Measurements from ENCODE around the gene CBR1. TPM values are rescaled to one million over a fixed set of nuclear protein-coding genes. Genes with fewer than 3 reads are reported as not detected.

CBR1 gene
- total RNA-seq, 1 donor from 2014 or later = 10.0 TPM

DNA sequence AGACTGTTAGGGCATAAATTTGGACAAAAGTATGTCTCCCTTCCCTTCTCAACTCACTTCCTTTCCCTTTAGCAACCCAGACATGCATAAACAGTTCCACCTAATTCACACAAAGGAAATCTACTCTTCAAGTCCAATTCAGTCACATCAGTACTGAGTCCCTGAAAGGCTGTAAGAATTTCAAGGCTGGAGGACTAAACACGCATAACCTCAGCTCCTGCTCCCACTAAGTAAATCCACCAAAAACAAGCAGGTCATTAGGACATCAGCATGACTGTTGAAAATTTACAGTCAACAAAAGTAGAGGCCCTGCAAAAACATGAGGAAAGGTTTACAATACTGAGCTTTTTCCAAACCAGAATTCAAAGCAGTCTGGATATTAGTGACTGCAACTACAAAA is 27.9 kb upstream of the CBR1 start:
- H3K4me3 Mint-ChIP-seq = no peak overlapping the region
- no peak for DNase-seq (ENCODE audit: low spot score in 2 of 2, unreplicated experiment in 2 of 2)
- H3K27me3 Mint-ChIP-seq (ENCODE audit: low read depth) = no peaks in the 10 kb centered on the region
- H3K36me3 Mint-ChIP-seq = peaks cover 44% of the 10 kb centered on the region
- H3K9me3 Mint-ChIP-seq = no peaks in the 10 kb centered on the region
- H3K4me1 Mint-ChIP-seq = no peaks in the 10 kb centered on the region
- H3K27ac Mint-ChIP-seq = no peak overlapping the region
- TF ChIP-seq, protein P1, sequence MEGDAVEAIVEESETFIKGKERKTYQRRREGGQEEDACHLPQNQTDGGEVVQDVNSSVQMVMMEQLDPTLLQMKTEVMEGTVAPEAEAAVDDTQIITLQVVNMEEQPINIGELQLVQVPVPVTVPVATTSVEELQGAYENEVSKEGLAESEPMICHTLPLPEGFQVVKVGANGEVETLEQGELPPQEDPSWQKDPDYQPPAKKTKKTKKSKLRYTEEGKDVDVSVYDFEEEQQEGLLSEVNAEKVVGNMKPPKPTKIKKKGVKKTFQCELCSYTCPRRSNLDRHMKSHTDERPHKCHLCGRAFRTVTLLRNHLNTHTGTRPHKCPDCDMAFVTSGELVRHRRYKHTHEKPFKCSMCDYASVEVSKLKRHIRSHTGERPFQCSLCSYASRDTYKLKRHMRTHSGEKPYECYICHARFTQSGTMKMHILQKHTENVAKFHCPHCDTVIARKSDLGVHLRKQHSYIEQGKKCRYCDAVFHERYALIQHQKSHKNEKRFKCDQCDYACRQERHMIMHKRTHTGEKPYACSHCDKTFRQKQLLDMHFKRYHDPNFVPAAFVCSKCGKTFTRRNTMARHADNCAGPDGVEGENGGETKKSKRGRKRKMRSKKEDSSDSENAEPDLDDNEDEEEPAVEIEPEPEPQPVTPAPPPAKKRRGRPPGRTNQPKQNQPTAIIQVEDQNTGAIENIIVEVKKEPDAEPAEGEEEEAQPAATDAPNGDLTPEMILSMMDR (IDR thresholded peaks at IDR 0.05; ENCODE audit: unreplicated experiment) = no peak

DNA sequence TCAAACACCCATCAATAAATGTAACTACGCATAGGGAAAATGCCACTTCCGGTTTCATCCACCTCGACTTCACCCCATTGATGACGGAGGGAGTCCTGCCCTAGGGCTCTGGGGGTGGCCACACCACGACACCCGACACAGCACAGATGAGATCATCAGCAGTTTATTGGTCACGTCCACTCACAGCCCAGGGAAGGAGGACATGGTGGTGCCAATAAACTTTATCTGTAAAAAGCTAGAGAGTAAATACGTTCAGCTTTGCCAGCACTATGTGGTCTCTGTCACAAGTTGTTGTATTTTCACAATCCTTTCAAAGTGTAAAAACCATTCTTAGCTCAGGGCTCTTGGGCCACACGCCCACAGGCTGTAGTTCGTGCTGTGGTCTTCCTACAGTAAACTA is 25.8 kb upstream of the CBR1 start:
- H3K36me3 Mint-ChIP-seq = peaks cover 45% of the 10 kb centered on the region
- H3K4me1 Mint-ChIP-seq = no peaks in the 10 kb centered on the region
- H3K4me3 Mint-ChIP-seq = no peak overlapping the region
- H3K27me3 Mint-ChIP-seq (ENCODE audit: low read depth) = no peaks in the 10 kb centered on the region
- TF ChIP-seq, protein P1 (IDR thresholded peaks at IDR 0.05; ENCODE audit: unreplicated experiment) = no peak
- DNase-seq (ENCODE audit: low spot score in 2 of 2, unreplicated experiment in 2 of 2) = no peak
- H3K9me3 Mint-ChIP-seq = no peaks in the 10 kb centered on the region
- H3K27ac Mint-ChIP-seq = no peak overlapping the region

DNA sequence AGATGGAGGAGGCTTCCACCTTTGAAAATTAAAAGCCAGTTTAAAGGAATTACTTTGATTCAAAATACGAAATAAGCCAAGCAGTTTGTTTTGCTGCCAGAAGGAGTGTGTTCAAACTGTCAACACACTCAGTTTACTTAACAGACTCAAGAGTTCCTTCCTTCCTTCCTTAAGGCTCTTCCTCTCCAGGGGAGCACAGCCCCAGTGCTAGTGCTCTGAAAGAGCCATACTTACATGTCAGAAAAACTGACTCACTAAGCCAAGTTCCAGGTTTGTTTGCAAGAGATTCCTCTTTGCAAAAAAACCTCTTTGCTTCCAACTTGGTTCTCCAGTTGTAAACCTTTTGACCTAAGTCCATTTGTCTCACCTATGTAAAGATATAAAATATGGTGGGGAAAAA is 23.8 kb upstream of the CBR1 start:
- TF ChIP-seq, protein P1 (IDR thresholded peaks at IDR 0.05; ENCODE audit: unreplicated experiment) = no peak
- Mint-ChIP-seq H3K4me1 (no peaks in the 10 kb centered on the region), H3K27me3 (ENCODE audit: low read depth) (no peaks in the 10 kb centered on the region), H3K27ac (no peak overlapping the region), H3K9me3 (no peaks in the 10 kb centered on the region), H3K36me3 (peaks cover 49% of the 10 kb centered on the region), H3K4me3 (no peak overlapping the region)
- no peak for DNase-seq (ENCODE audit: low spot score in 2 of 2, unreplicated experiment in 2 of 2)

DNA sequence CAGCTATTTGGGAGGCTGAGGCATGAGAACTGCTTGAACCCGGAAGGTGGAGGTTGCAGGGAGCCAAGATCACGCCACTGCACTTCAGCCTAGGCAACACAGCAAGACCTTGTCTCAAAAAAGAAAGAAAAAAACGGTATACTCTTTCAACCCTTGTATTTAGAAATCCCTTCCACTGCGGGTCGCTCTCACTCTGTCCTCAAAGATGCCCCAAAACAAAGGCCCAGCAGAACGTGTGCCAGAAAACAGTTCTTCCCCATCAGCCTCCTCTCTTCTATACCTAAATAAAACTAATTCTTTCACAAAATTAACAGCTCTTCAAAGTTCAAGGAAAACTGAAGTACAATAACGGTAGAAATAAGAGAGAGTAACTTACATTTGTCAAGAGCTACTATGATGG is 22.7 kb upstream of the CBR1 start:
- TF ChIP-seq, protein P1 (IDR thresholded peaks at IDR 0.05; ENCODE audit: unreplicated experiment) = no peak
- DNase-seq (ENCODE audit: low spot score in 2 of 2, unreplicated experiment in 2 of 2) = no peak
- H3K27me3 Mint-ChIP-seq (ENCODE audit: low read depth) = no peaks in the 10 kb centered on the region
- no peak overlapping the region for H3K27ac Mint-ChIP-seq
- H3K36me3 Mint-ChIP-seq = peaks cover 52% of the 10 kb centered on the region
- no peak overlapping the region for H3K4me3 Mint-ChIP-seq
- no peaks in the 10 kb centered on the region for H3K4me1 Mint-ChIP-seq
- H3K9me3 Mint-ChIP-seq = no peaks in the 10 kb centered on the region

DNA sequence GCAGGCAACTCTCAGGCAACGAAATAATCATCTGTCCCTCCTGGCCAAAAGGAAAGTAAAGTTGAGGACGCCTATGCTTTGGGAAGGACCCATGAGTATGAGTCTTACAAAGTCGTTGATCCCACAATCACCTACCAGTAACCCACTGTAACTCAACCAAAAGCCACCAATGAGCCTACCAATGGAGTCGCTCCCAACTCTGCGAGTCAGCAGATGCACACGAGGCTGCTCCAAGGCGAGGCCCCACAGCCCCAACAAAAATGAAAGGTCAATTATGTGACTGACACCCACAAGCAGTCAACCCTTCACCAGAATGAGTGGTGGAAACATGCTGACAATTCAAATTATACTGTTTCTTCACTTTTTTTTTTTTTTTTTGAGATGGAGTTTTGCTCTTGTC is 21.5 kb upstream of the CBR1 start:
- Mint-ChIP-seq H3K9me3 (no peaks in the 10 kb centered on the region), H3K4me3 (no peak overlapping the region), H3K36me3 (peaks cover 51% of the 10 kb centered on the region), H3K4me1 (no peaks in the 10 kb centered on the region), H3K27ac (no peak overlapping the region), H3K27me3 (ENCODE audit: low read depth) (no peaks in the 10 kb centered on the region)
- TF ChIP-seq, protein P1 (IDR thresholded peaks at IDR 0.05; ENCODE audit: unreplicated experiment) = no peak
- no peak for DNase-seq (ENCODE audit: low spot score in 2 of 2, unreplicated experiment in 2 of 2)

Data from mesothelial cell of epicardium (in vitro differentiated cells).